Thyroid gland (tissue), 4 donors: Measurements from ENCODE around the gene NKX3-2.

ENCODE experiments used
- CTCF ChIP-seq, 6 experiments: fragments of 200-600 bp in 3 of 6; fragments of 450-650 bp in 3 of 6; sonication (generic) in 3 of 6; IDR thresholded peaks; one replicate each; pipeline ENCODE4 v1.5.1; 2016 to 2019; ENCODE audit warnings: antibody characterized with exemption in 6 of 6, mild to moderate bottlenecking in 2 of 6, inconsistent platforms in 1 of 6, moderate library complexity in 1 of 6
- POLR2A ChIP-seq, 2 donors: fragments of 450-650 bp; IDR thresholded peaks; one replicate each; pipeline ENCODE4 v1.6.1; 2017; ENCODE audit warnings: antibody characterized with exemption in 2 of 2, mild to moderate bottlenecking in 2 of 2, moderate library complexity in 1 of 2

- TF ChIP-seq CTCF (IDR thresholded peaks at IDR 0.05): no peak
- no peak for TF ChIP-seq POLR2A (IDR thresholded peaks at IDR 0.05)
Measured at GRCh38 chr4:13546142-13546940, 2.0 kb upstream of the NKX3-2 start.
